NCI-H146 (cell line): ENCODE data around the gene NDST1.
"Not testable (repeated sequence)": the region's sequence is repeated elsewhere in the genome, so short reads cannot be mapped to it uniquely, and the experiment has no call there.

ENCODE experiments used
- DNase-seq: peaks from one replicate; lab custom pipeline; 2025; lab: John Stamatoyannopoulos, UW

Gene NDST1

DNA sequence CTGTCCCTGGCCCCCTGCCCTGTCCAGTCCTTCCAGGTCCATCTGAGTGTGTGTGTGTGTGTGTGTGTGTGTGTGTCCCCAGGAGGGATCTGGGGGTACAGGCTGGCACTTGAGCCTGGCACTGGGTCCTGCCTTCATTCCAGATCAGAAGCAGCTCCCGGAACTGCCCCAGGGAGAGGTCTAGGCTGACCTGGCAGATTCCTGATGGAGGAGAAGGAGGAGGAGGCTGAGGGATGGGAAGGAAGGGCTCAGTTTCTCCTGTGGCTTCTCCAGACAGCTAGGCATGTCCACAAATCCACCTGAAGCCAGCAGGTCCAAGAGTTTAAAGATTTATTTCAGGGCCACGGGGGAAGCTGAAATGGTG is 328 bp downstream of the NDST1 start:
- DNase-seq: no peak

DNA sequence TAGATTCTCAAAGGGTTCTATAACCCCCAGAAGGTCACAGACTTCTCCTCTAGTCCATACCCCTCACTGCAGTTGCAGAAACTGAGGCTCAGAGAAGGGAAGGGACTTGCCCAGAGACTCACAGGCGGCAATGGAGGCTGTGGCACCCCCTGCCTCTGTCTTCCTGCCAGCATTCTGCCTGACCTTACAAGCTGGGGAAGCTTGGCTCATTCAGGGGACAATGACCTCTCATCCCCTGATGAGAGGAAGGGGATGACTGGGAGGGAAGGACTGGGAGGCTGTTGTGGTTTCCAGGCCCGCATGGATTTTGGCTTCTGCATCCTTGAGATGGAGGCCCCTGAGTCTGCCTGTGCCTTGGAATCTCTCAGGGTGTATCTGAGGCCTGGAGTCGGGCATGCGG is 897 bp downstream of the NDST1 start:
- DNase-seq: no peak

DNA sequence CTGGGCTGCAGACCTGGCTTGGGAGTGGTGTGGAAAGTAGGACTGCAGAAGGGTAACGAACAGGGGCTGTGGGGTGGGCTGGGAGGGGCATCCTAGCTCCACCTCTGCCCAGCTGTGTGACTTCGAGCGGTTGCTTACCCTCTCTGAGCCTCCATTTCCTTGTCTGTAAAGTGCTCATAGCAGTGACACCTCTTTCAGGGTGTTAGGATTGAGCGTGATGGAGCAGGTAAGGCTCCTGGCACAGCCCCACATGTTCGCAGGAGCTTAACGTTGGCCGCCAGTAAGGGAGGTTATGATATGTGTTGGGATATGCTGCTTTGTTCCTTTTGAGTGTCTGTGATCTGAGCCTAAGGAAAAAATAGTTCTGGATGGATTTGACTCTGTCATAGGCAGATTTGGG is 2.1 kb downstream of the NDST1 start:
- DNase-seq: no peak

DNA sequence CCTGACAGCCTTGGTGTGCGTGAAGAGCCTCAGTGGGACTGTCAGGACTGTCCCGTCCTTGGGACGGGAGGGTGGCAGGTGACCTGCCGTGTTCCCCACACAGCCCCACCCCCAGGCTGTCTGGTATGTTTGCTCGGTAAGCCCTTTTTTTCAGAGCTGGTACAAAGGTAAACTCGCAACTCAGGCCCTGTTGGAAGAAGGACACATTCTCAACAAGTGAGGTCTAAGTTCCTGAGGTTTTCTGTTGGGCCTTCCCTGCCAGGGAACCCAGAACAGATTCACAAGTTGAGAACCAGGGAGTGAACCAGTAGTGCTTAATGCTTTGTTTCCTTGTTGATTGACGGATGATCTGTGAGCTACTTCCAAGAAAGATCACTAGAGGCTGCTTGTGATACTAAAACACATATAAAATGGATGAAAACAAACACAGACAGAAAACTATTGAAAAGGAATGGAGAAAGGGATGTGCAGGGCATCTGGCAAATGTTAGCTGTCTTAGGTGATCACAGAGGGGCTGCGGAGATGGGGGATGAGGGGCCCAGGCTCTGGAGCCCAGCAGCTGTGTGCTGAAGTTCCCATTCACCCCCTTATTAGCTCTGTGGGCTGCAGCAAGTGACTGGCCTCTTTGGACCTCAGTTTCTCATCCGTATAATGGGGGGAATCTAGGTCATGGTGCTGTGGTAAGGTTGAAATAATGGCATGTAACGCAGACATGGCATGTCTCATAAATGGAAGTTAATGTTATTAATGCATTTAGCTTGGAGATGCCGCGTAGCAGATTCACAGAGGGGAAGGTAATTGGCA is 2.7 kb downstream of the NDST1 start:
- no peak for DNase-seq

DNA sequence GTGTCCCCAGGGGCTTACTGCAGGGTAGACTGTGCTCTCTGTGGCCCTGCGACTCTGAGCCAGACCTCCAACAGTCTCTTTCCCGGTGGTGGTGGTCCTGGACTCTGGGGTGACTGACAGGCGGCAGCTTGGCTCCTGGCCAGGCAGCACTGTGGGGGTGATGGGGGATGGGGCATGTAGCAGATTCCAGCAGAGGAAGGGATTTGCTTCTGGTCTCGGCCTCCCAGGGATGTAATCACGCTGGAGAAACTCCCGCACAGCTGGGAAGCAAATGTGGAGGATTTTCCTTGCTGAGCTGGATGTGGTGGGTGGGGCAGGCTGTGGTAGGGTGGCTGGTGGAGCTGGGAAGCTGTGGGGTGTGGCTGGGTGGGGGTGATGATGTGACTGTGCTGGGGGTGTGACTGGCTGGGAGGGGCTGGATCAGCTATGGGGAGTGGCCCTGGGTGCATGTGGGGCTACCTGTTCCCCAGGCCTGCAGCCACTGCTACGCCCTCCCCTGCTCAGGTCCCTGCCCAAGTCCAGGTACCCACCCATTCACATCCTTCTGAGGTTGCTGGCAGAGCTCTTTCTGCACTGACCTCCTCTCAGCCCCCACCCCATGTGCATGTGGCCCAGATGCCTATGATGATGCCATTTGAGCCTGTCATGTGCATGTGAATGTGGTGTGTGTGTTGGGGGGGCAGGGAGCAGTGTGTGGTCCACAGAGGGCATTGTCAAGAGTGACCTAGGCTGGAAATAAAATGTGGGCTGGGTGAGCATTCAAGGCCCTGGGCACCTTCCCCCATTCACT is 3.8 kb downstream of the NDST1 start:
- no peak for DNase-seq

DNA sequence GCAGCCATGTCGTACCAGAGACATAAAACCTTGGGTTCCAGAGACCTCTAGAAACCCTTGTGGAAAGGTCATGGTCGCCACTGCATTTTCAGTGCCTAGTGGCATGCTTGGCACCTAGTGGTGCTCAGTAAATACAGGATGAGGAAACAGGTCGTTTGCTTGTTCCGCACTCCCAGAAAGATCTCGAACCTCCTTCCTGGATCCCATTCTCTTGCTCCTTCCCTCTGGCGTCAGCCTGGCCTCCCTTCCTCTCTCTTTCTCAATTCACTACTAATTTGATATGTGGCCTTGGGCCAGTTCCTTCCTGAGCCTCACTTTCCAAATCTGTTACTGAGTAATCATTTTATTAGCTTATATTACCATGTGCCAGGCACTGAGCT is 4.4 kb downstream of the NDST1 start:
- DNase-seq: no peak

DNA sequence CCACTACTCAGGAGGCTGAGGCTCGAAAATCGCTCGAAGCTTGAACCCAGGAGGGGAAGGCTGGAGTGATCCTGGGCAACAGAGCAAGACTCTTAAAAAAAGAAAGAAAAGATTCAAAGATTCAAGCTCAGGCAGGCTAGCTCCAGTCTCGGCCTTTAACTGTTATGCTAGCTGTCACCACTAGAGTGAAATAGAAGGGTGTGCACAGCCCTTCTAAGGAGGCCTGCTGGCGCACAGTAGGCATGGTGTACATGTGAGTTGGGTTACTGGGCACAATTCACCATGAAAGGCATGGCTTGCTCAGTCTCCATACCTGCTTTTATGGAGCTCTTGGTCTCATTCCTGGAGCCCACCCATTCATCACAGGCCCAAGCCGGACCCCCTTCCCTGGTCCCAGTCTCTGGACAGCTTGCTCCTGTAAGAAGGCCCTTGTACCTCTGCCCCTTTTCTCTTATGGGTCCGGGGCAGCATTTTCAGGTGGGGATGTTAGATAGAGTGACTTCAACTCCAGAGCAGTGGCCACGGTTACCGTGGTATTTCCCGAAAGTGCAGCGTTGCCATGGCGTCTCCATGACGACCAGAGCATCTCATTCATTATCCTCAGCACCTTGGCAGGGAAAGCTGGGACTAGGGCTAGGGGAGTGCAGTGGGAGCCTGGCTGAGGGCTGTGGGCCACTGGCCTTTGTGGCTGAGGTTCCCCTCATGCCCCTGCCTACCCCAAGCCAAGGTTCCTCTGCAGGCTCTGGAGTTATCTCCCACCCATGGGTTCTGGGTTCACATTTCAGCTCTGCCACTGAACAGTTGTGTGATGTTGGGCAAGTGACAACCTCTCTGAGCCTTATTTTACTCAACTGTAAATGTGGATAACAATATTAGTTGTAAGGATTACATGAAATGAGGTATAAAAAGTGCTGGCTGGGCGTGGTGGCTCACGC is 5.7 kb downstream of the NDST1 start:
- DNase-seq: peak; percentile 13

DNA sequence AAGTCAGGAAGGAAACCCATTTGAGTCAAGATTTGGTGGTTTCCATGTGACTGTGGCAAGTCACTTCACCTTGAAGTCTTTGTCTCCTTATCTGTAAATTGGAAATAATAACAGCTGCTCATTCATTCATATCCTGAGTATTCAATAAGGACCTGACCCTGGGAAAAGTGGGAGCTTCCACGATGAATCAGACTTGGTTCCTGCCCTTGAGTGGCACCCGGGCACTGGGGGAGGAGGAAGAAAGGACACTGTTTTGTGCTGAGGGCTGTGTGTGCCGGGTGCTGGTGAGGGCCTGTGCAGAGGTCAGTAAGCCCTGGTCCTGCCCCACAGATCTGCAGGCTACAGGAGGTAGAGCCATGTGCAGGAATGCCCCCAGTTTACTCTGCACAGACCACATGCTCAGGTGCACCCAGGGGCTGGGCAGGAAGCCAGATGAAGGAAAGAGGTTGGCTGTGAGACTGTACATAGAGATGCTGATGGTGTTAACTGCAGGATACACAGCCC is 6.8 kb downstream of the NDST1 start:
- DNase-seq: no peak

DNA sequence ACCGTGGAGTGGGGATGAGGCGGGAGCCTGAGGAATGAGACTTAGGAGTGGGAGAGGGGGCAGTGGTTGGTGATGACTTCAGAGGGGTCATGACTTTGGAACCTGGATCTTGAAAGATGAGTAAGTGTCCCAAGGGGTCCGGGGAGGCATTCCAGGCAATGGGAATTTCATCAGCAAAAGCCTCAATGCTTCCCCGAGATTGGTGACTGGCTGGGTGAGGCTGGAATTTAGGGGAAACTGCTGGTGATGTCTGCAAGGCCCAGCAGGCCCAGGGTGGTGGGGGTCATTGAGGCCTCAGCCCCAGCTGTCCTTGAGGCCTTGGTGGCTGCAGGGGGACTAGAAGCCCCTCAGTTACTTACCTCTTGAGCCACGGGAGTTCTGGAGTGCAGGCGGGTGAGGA is 7.5 kb downstream of the NDST1 start:
- no peak for DNase-seq

DNA sequence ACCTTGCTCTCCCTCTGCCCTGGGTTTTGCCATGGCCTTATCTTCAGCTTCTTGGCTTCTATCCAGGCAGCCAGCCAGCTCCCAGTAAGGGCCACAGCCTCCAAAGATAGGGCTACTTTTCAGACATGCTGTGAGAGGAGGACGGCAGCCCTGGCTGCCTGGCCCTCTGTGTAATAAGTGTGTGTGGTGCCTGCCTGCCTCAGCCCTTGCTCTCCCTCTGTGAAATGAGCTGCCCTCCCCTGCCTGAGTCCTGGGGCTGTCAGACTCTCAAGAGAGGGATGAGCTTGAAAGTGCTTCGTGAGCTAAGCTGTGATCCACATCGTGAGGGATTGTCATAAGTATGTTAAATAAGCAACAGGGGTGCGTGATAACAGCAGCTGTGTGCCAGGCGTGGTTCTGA is 8.1 kb downstream of the NDST1 start:
- no peak for DNase-seq

DNA sequence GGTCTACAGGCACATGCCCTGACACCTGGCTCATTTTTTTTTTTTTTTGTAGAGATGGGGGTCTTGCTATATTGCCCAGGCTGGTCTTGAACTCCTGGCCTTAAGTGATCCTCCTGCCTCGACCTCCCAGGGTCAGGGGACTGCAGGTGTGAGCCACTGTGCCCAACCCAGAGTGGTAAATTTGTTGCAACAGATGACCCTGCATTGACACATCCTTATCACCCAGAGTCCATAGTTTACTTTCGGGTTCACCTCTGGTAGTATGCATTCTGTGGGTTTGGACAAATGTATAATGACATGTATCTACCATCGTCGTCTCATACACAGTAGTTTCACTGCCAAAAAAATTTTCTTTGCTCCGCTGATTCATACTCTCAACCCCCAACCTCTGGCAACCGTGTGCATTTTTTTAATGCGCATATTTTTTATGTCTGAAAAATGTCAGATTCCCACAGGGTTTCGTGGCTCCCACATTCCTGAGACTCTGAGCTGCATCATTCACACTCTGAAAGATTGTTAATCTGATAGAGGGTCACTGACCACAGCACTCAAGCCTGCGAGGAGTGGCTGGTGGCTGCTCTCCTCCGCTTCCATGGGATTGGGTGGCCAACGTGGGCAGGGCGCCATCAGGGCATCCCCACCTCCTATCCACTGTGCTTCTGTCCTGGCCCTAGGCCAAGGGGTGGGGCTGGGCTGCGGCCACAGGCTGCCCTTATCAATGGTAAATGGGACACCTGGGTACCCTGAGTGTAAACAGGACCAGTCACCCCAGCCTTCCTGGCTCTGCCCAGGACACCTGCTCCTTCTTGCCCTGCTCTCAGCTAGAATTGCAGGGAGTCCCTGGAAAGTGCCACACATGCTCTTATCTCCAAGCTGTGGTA is 9.6 kb downstream of the NDST1 start:
- peak; percentile 92 for DNase-seq

DNA sequence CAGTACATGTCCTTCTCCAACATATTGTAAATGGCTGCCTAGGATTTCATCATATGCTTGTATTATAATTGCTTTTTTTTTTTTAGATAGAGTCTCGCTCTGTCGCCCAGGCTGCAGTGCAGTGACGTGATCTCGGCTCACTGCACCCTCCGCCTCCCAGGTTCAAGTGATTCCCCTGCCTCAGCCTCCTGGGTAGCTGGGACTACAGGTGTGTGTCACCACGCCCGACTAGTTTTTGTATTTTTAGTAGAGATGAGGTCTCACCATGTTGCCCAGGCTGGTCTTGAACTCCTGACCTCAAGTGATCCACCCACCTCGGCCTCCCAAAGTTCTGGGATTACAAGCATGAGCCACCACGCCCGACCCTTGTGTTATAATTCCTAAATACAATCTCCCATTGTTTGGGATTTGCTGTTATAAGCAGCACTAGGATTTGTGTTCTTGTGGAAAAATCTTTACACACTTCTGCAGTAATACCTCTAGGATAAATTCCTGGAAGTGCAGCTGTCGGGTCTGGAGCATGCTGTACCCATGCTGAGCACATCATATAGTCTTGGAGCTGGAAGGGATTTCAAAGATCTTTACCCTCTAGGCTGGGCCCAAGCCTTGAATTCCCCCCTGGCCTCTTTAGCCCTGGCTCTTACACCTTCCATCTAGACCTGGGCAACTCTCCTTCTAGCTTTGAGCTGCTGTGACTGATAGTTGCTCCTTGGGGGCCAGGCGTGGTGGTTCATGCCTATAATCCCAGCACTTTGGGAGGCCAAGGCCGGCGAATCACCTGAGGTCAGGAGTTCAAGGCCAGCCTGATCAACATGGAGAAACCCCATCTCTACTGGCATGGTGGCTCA is 11.0 kb downstream of the NDST1 start:
- not testable (repeated sequence) for DNase-seq

DNA sequence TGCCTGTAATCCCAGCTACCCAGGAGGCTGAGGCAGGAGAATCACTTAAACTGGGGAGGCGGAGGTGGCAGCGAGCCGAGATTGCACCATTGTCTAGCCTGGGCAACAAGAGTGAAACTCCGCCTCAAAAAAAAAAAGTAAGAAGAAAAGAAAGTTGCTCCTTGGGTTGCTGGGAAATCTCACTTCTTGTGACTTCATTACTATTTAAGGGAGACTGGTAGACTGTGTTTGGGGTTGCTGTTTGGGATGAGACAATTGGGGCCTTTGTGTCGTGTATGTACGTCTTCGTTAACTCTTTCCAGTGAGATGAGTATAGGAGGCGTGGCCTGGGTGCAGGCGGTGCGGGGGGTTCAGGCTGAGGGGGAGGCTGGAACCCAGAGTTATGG is 11.6 kb downstream of the NDST1 start:
- DNase-seq: no peak

DNA sequence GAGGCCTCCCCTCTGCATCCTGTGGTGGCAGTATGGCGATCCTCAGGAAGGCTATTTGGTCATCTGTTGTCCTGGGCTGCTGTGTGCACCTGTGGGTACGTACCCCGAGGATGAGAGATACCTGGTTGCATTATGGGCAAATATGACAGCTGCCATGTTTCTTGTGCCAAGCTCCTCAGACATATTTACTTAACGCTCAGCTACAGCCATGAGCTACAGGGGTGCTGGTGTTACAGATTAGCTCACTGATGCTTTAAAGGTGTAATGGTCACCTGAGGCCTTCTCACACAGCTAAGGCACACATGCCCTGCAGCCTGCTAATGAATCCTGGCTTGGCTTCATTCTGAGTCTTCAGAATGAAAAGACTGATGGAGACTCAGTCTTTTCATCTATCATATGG is 12.0 kb downstream of the NDST1 start:
- DNase-seq: peak; percentile 15

DNA sequence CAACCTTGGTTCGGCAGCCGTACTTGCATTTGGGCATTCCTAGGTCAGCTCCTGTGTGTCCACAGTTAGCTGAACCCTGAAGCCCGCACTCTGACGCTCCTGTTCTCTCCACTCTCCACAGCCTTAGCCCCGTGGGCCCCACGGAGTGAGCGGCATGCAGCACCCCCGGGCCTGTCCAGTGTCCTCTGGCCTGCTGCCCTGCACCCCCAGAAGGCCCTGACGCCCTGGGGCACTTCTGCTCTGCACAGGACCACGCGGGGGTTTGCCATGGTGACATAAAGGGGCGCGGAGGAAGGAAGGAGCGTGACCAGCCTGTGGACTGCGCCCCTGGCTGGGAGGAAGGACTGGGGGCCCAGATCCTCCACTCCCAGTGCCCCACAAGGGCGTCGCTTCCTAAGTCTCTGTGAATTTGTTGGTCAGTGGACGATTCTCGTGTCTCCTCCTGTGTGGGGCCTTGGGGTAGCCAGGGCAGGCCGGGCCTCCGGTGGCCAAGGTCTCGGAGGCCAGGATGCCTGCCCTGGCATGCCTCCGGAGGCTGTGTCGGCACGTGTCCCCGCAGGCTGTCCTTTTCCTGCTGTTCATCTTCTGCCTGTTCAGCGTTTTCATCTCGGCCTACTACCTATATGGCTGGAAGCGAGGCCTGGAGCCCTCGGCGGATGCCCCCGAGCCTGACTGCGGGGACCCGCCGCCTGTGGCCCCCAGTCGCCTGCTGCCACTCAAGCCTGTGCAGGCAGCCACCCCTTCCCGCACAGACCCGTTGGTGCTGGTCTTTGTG is 13.0 kb downstream of the NDST1 start:
- DNase-seq: no peak

DNA sequence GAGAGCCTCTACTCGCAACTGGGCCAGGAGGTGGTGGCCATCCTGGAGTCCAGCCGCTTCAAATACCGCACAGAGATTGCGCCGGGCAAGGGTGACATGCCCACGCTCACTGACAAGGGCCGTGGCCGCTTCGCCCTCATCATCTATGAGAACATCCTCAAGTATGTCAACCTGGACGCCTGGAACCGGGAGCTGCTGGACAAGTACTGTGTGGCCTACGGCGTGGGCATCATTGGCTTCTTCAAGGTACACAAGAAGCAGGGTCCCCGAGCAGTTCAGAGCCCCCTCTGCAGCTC is 13.5 kb downstream of the NDST1 start:
- DNase-seq: no peak

DNA sequence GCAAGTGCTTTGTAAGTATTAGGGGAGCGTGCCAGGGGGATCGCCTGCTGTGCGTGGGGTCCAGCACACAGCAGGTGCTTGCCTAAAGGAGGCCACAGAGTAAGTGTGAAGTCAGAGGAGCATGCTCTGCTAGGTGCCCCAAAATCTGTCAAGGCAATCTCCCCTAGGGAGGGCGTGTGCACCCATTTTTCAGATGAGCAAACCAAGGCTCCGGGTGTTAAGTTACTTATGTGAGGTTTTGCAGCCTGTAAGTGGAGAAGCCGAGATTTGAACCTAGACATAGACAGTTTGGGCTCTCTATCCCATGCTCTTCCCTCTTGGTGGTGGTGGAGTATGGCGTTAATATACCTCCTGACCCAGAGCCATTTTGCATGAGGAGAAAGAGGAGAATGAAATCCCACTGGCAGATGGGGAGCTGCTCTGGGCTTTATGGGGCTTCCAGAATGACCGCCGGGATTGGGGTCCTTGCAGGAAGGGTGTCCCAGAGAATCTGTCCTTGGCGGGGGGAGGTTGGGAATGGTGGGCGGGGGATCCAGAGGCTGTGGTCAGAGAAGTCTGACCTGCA is 14.1 kb downstream of the NDST1 start:
- DNase-seq: no peak

DNA sequence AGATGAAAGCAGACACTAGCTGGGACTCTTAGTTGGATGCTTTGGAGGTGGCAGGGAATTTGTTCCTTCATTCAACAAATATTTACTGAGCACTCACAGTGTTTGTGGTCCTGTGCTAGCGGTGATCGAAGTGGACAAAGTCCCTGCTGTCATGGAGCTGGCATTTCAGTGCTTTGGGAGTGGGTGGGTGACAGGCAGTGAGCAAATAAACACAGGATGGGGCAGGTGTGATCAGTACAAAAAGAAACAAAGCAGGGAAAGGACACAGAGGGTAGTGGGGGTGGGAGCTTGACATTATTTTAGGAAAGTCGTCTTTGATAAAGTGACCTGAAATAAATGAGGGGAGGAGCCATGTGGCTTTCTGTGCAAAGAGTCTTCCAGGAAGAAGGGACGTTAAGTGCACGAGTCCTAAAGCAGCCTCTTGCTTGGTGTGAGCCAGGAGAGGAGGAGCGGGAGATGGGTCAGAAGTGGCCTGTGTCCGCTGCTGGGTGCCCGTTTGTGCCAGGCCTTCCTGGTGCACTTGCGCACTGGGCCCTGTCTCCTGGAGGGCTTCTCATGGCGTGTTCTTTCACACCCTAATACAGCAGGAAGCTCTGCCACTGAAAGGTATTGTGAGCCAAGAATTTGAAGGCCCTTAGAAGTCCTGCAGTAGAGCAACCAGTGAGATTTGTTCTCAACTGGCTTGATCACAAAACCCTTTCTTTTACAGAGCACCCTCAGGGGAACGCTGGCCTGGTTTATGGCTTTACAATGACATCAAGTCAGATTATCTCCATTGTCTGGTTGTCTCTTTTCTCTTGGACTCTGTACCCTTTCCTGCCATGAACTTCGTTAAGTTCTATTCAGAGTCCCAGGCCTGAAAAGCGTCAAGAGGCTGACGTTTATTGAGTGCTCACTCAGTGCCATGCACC is 14.8 kb downstream of the NDST1 start:
- DNase-seq: peak; percentile 90
